ENCODE data around the gene IMPDH2. TPM values are rescaled to one million over a fixed set of nuclear protein-coding genes. Genes with fewer than 3 reads are reported as not detected.

The IMPDH2 gene
- total and polyA plus RNA-seq, 10 of the 15 experiments (the other 5 are each of a cell fraction or from before 2014, with no cell fraction given), result 190 to 424 (median 345) TPM

GRCh38 chr3:48979451-48979850 lies 49.7 kb downstream of the IMPDH2 start:
- ChIA-PET POLR2A (no interaction called here), RAD21 (ENCODE audit: unreplicated experiment) (no interaction called here), CTCF (no interaction called here), SMC1A (ENCODE audit: uncharacterized antibody, unreplicated experiment) (no interaction called here)
- FAIRE-seq, result no peak
- BruUV-seq (replicated peaks), result no TSS peak
- intact Hi-C loops (cut with micrococcal nuclease; ENCODE audit: unreplicated experiment), result no loop called here
- no peak for ATAC-seq
- H3K4me3 ChIP-seq, result no peak overlapping the region
- H3K9me3 ChIP-seq (replicated peaks; ENCODE audit: control insufficient read depth, insufficient read depth, low read length), result no peaks in the 10 kb centered on the region
- no peaks in the 10 kb centered on the region for H3K79me2 ChIP-seq (ENCODE audit: control insufficient read depth, insufficient read depth, low read length)
- no peak for DNase-seq (ENCODE audit: low read depth, low spot score)
- H3K27me3 ChIP-seq (replicated peaks in 1 of 2; ENCODE audit: control insufficient read depth in 2 of 2, insufficient read depth in 2 of 2, low read length in 1 of 2), result no peaks in the 10 kb centered on the region
- in situ Hi-C loops (cut with MboI), result no loop called here
- H2AFZ ChIP-seq (ENCODE audit: control insufficient read depth, low read depth, low read length), result no peak overlapping the region
- 94% methylated on average over 3 of the region's 3 CpGs for WGBS (ENCODE audit: insufficient coverage, insufficient replicate concordance, low lambda C conversion rate, missing lambda C conversion rate)
- H3K4me2 ChIP-seq (ENCODE audit: control insufficient read depth, insufficient read depth), result no peak overlapping the region
- peaks cover 28 to 43% of the 10 kb centered on the region in 2 experiments for H3K36me3 ChIP-seq (ENCODE audit: control insufficient read depth in 2 of 2, insufficient read depth in 2 of 2, low read length in 1 of 2)
- no peaks in the 10 kb centered on the region for H3K4me1 ChIP-seq (ENCODE audit: control insufficient read depth, insufficient read depth, low read length)
- H4K20me1 ChIP-seq (ENCODE audit: control insufficient read depth, insufficient read depth), result no peaks in the 10 kb centered on the region
- H3K9ac ChIP-seq (ENCODE audit: control insufficient read depth, insufficient read depth, low read length), result no peak overlapping the region
- H3K27ac ChIP-seq (ENCODE audit: control insufficient read depth, insufficient read depth), result no peak overlapping the region
- TF ChIP-seq E4F1 (IDR thresholded peaks at IDR 0.05; ENCODE audit: borderline replicate concordance, partially characterized antibody) (no peak), NR2C2 (IDR thresholded peaks at IDR 0.05; ENCODE audit: borderline replicate concordance, control insufficient read depth, insufficient read length, low read depth) (no peak), ATF2 (IDR thresholded peaks at IDR 0.05; ENCODE audit: low read length) (no peak), STAT1 (conservative IDR thresholded peaks at IDR 0.05) (no peak)

MicroRNAs within 50 kb of the gene (microRNA counts, 767-probe panel; counts per million panel counts)
- microRNA hsa-miR-191-5p (4,701 counts per million, percentile 97 among the panel's probes with 10 or more counts), microRNA hsa-miR-425-5p (3,282 counts per million, percentile 90 among the panel's probes with 10 or more counts)

Small RNA genes lying within 50 kb of the gene (microRNA-seq; reads per million reads assigned to microRNA genes)
- gene MIR191 (17,654 reads per million, percentile 98 among the genes with 10 or more reads in this experiment), gene MIR425 (11,061 reads per million, percentile 97 among the genes with 10 or more reads in this experiment)

Small RNA genes lying within 50 kb of the gene (small RNA-seq; reads per million reads assigned to genes)
- 30,206 reads per million, percentile 100 among the genes with 10 or more reads in this experiment for gene MIR191
- 855 reads per million, percentile 100 among the genes with 10 or more reads in this experiment for gene MIR425

Other genes starting within 250 kb of the IMPDH2 start
Only the 7 nearest of the 14 such genes appear.
- gene P4HTM, start 39.2 kb downstream of the IMPDH2 start, total RNA-seq (2014; rRNA removed), result 27.1 and 31.1 TPM in 2 replicates
- 13.6 and 13.7 TPM in 2 replicates for gene P4HTM, start 39.2 kb downstream of the IMPDH2 start, total RNA-seq (2014; rRNA removed; fragmentation: Illumina TruSeq; extraction: Trizol)
- gene P4HTM, start 39.2 kb downstream of the IMPDH2 start, total RNA-seq (2021), result 24.4 and 28.6 TPM in 2 replicates
- gene P4HTM, start 39.2 kb downstream of the IMPDH2 start, polyA plus RNA-seq (2011; rRNA removed), result 15.8 and 23.6 TPM in 2 replicates
- gene P4HTM, start 39.2 kb downstream of the IMPDH2 start, polyA plus RNA-seq (2014; fragmentation: Illumina TruSeq; extraction: Trizol), result 5.3 and 9.7 TPM in 2 replicates
- 1 to 10 TPM in 1 of 2 experiments, under 1 TPM in 1; 0.76 to 6.5 TPM for gene P4HTM, start 39.2 kb downstream of the IMPDH2 start, polyA plus RNA-seq (2014; fragmentation: Nextera tagmentation; extraction: Ambion mirVana)
- gene P4HTM, start 39.2 kb downstream of the IMPDH2 start, polyA plus RNA-seq (2014; rRNA removed), result 28.7 and 28.8 TPM in 2 replicates
- 10 to 100 TPM; 22.7 to 23.1 TPM for gene P4HTM, start 39.2 kb downstream of the IMPDH2 start, polyA plus RNA-seq (2016; fragmentation: Nextera tagmentation; extraction: Ambion mirVana)
- gene WDR6, start 22.0 kb downstream of the IMPDH2 start, total RNA-seq (2014; rRNA removed), result 72.6 and 85.5 TPM in 2 replicates
- 57.8 and 59.9 TPM in 2 replicates for gene WDR6, start 22.0 kb downstream of the IMPDH2 start, total RNA-seq (2014; rRNA removed; fragmentation: Illumina TruSeq; extraction: Trizol)
- gene WDR6, start 22.0 kb downstream of the IMPDH2 start, total RNA-seq (2021), result 150 and 169 TPM in 2 replicates
- gene WDR6, start 22.0 kb downstream of the IMPDH2 start, polyA plus RNA-seq (2011; rRNA removed), result 53.5 and 119 TPM in 2 replicates
- 60.4 and 105 TPM in 2 replicates for gene WDR6, start 22.0 kb downstream of the IMPDH2 start, polyA plus RNA-seq (2014; fragmentation: Illumina TruSeq; extraction: Trizol)
- gene WDR6, start 22.0 kb downstream of the IMPDH2 start, polyA plus RNA-seq (2014; fragmentation: Nextera tagmentation; extraction: Ambion mirVana), result 10 to 100 TPM; 21.3 to 24.1 TPM
- gene WDR6, start 22.0 kb downstream of the IMPDH2 start, polyA plus RNA-seq (2014; rRNA removed), result 126 and 141 TPM in 2 replicates
- 100 to 1,000 TPM; 110 to 116 TPM for gene WDR6, start 22.0 kb downstream of the IMPDH2 start, polyA plus RNA-seq (2016; fragmentation: Nextera tagmentation; extraction: Ambion mirVana)
- gene DALRD3, start 10.8 kb downstream of the IMPDH2 start, total RNA-seq (2014; rRNA removed), result 28.2 and 30.4 TPM in 2 replicates
- gene DALRD3, start 10.8 kb downstream of the IMPDH2 start, total RNA-seq (2014; rRNA removed; fragmentation: Illumina TruSeq; extraction: Trizol), result 12.2 and 14.9 TPM in 2 replicates
- gene DALRD3, start 10.8 kb downstream of the IMPDH2 start, total RNA-seq (2021), result 20.5 and 23.7 TPM in 2 replicates
- gene DALRD3, start 10.8 kb downstream of the IMPDH2 start, polyA plus RNA-seq (2011; rRNA removed), result 15.6 and 26.3 TPM in 2 replicates
- gene DALRD3, start 10.8 kb downstream of the IMPDH2 start, polyA plus RNA-seq (2014; fragmentation: Illumina TruSeq; extraction: Trizol), result 13.8 and 15.7 TPM in 2 replicates
- gene DALRD3, start 10.8 kb downstream of the IMPDH2 start, polyA plus RNA-seq (2014; fragmentation: Nextera tagmentation; extraction: Ambion mirVana), result 10 to 100 TPM; 10.1 to 21.9 TPM
- gene DALRD3, start 10.8 kb downstream of the IMPDH2 start, polyA plus RNA-seq (2014; rRNA removed), result 23.0 and 27.3 TPM in 2 replicates
- 10 to 100 TPM; 21.2 to 26.0 TPM for gene DALRD3, start 10.8 kb downstream of the IMPDH2 start, polyA plus RNA-seq (2016; fragmentation: Nextera tagmentation; extraction: Ambion mirVana)
- 133 and 136 TPM in 2 replicates for gene NDUFAF3, start 7.3 kb downstream of the IMPDH2 start, total RNA-seq (2014; rRNA removed)
- gene NDUFAF3, start 7.3 kb downstream of the IMPDH2 start, total RNA-seq (2014; rRNA removed; fragmentation: Illumina TruSeq; extraction: Trizol), result 34.1 and 37.1 TPM in 2 replicates
- gene NDUFAF3, start 7.3 kb downstream of the IMPDH2 start, total RNA-seq (2021), result 83.5 and 87.4 TPM in 2 replicates
- gene NDUFAF3, start 7.3 kb downstream of the IMPDH2 start, polyA plus RNA-seq (2011; rRNA removed), result 15.4 and 25.4 TPM in 2 replicates
- 13.3 and 40.4 TPM in 2 replicates for gene NDUFAF3, start 7.3 kb downstream of the IMPDH2 start, polyA plus RNA-seq (2014; fragmentation: Illumina TruSeq; extraction: Trizol)
- gene NDUFAF3, start 7.3 kb downstream of the IMPDH2 start, polyA plus RNA-seq (2014; fragmentation: Nextera tagmentation; extraction: Ambion mirVana), result 10 to 100 TPM; 31.3 to 40.2 TPM
- 103 and 121 TPM in 2 replicates for gene NDUFAF3, start 7.3 kb downstream of the IMPDH2 start, polyA plus RNA-seq (2014; rRNA removed)
- 100 to 1,000 TPM; 217 to 228 TPM for gene NDUFAF3, start 7.3 kb downstream of the IMPDH2 start, polyA plus RNA-seq (2016; fragmentation: Nextera tagmentation; extraction: Ambion mirVana)
- gene QRICH1, start 64.7 kb upstream of the IMPDH2 start, total RNA-seq (2014; rRNA removed), result 93.8 and 95.7 TPM in 2 replicates
- gene QRICH1, start 64.7 kb upstream of the IMPDH2 start, total RNA-seq (2014; rRNA removed; fragmentation: Illumina TruSeq; extraction: Trizol), result 78.1 and 85.6 TPM in 2 replicates
- gene QRICH1, start 64.7 kb upstream of the IMPDH2 start, total RNA-seq (2021), result 89.5 and 96.9 TPM in 2 replicates
- 52.1 and 86.8 TPM in 2 replicates for gene QRICH1, start 64.7 kb upstream of the IMPDH2 start, polyA plus RNA-seq (2011; rRNA removed)
- 84.8 and 356 TPM in 2 replicates for gene QRICH1, start 64.7 kb upstream of the IMPDH2 start, polyA plus RNA-seq (2014; fragmentation: Illumina TruSeq; extraction: Trizol)
- gene QRICH1, start 64.7 kb upstream of the IMPDH2 start, polyA plus RNA-seq (2014; fragmentation: Nextera tagmentation; extraction: Ambion mirVana), result 10 to 100 TPM; 22.2 to 23.3 TPM
- gene QRICH1, start 64.7 kb upstream of the IMPDH2 start, polyA plus RNA-seq (2014; rRNA removed), result 116 and 117 TPM in 2 replicates
- gene QRICH1, start 64.7 kb upstream of the IMPDH2 start, polyA plus RNA-seq (2016; fragmentation: Nextera tagmentation; extraction: Ambion mirVana), result 10 to 100 TPM; 41.6 to 48.7 TPM
- gene QARS1, start 75.4 kb upstream of the IMPDH2 start, total RNA-seq (2014; rRNA removed), result 461 and 476 TPM in 2 replicates
- gene QARS1, start 75.4 kb upstream of the IMPDH2 start, total RNA-seq (2014; rRNA removed; fragmentation: Illumina TruSeq; extraction: Trizol), result 199 and 212 TPM in 2 replicates
- gene QARS1, start 75.4 kb upstream of the IMPDH2 start, total RNA-seq (2021), result 369 and 380 TPM in 2 replicates
- 144 and 309 TPM in 2 replicates for gene QARS1, start 75.4 kb upstream of the IMPDH2 start, polyA plus RNA-seq (2011; rRNA removed)
- 249 and 362 TPM in 2 replicates for gene QARS1, start 75.4 kb upstream of the IMPDH2 start, polyA plus RNA-seq (2014; fragmentation: Illumina TruSeq; extraction: Trizol)
- gene QARS1, start 75.4 kb upstream of the IMPDH2 start, polyA plus RNA-seq (2014; fragmentation: Nextera tagmentation; extraction: Ambion mirVana), result 100 to 1,000 TPM; 229 to 328 TPM
- 385 and 397 TPM in 2 replicates for gene QARS1, start 75.4 kb upstream of the IMPDH2 start, polyA plus RNA-seq (2014; rRNA removed)
- 100 to 1,000 TPM; 168 to 185 TPM for gene QARS1, start 75.4 kb upstream of the IMPDH2 start, polyA plus RNA-seq (2016; fragmentation: Nextera tagmentation; extraction: Ambion mirVana)
- 33.6 and 35.2 TPM in 2 replicates for gene USP19, start 91.4 kb upstream of the IMPDH2 start, total RNA-seq (2014; rRNA removed)
- 16.1 and 16.6 TPM in 2 replicates for gene USP19, start 91.4 kb upstream of the IMPDH2 start, total RNA-seq (2014; rRNA removed; fragmentation: Illumina TruSeq; extraction: Trizol)
- gene USP19, start 91.4 kb upstream of the IMPDH2 start, total RNA-seq (2021), result 62.2 and 64.2 TPM in 2 replicates
- 28.1 and 41.7 TPM in 2 replicates for gene USP19, start 91.4 kb upstream of the IMPDH2 start, polyA plus RNA-seq (2011; rRNA removed)
- gene USP19, start 91.4 kb upstream of the IMPDH2 start, polyA plus RNA-seq (2014; fragmentation: Illumina TruSeq; extraction: Trizol), result 11.1 and 25.7 TPM in 2 replicates
- under 1 TPM; 0.24 to 0.68 TPM for gene USP19, start 91.4 kb upstream of the IMPDH2 start, polyA plus RNA-seq (2014; fragmentation: Nextera tagmentation; extraction: Ambion mirVana)
- 40.7 and 44.8 TPM in 2 replicates for gene USP19, start 91.4 kb upstream of the IMPDH2 start, polyA plus RNA-seq (2014; rRNA removed)
- 10 to 100 TPM; 32.7 to 36.6 TPM for gene USP19, start 91.4 kb upstream of the IMPDH2 start, polyA plus RNA-seq (2016; fragmentation: Nextera tagmentation; extraction: Ambion mirVana)

Measured in GM12878 (cell line).